K562 (cell line): ENCODE data around the gene UNC119B.

Experiments used
- FOXK2 ChIP-seq, 2 experiments: fragments of 450-650 bp; IDR thresholded peaks in 1 of 2; conservative IDR thresholded peaks in 1 of 2; 2 replicates each; pipeline ENCODE4 v1.6.1; 2016; ENCODE audit warnings: low read depth in 2 of 2, mild to moderate bottlenecking in 1 of 2
- POLR2A ChIP-seq: fragments of 450-650 bp; conservative IDR thresholded peaks from 2 replicates; pipeline ENCODE4 v1.6.1; 2016
- RFX1 ChIP-seq: fragments of 450-650 bp; IDR thresholded peaks from 2 replicates; pipeline ENCODE4 v1.6.1; 2016; ENCODE audit warnings: mild to moderate bottlenecking, moderate library complexity
- YY1 ChIP-seq, 3 experiments: IDR thresholded peaks; 2 replicates each; pipeline ENCODE4 v1.6.1; 2011; ENCODE audit warnings: low read length in 2 of 3, mild to moderate bottlenecking in 2 of 3, moderate library complexity in 2 of 3, borderline replicate concordance in 1 of 3, control low read depth in 1 of 3, low read depth in 1 of 3; ENCODE audit not compliant: insufficient read depth in 3 of 3, insufficient replicate concordance in 2 of 3, control insufficient read depth in 1 of 3, insufficient read length in 1 of 3; ENCODE audit errors: extremely low read depth in 1 of 3
- ZBTB40 ChIP-seq, 2 experiments: fragments of 450-650 bp in 1 of 2; sonication (generic) in 1 of 2; formaldehyde crosslinking in 1 of 2; IDR thresholded peaks; 2 replicates each; pipeline versions ENCODE4 v1.7.1 to v1.9.0; 2016 to 2022; ENCODE audit warnings: inconsistent platforms in 1 of 2, mild to moderate bottlenecking in 1 of 2, missing genetic modification reagents in 1 of 2
- ZFP30 ChIP-seq: fragments of 250-450 bp; sonication (Bioruptor Pico); IDR thresholded peaks from 2 replicates; pipeline ENCODE4 v1.8.0; 2022; ENCODE audit warnings: moderate library complexity, mild to moderate bottlenecking, inconsistent platforms, borderline replicate concordance
- ZNF253 ChIP-seq: fragments of 250-450 bp; sonication (Bioruptor Pico); conservative IDR thresholded peaks from 2 replicates; pipeline ENCODE4 v1.6.1; 2021; ENCODE audit warnings: mild to moderate bottlenecking

DNA sequence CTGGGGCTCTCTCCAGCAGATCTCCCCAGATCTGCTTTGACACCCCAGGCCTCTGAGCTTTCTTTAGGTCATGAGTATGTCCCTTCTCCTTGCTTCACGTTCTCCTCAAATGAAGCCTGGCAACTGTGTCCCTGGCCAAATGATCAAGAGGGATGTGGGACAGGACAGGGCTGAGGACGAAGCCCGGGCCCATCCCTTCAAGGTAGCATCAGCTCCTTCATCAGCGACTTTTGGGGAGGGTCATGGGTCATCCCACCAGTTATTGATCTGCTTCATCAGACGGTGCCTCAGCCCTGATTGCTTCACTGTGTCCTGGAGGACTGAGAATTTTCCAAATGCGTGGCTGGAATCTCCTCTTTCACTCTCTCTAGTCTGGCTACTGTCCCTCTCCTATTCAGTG is 47.7 kb downstream of the UNC119B start:
- no peak for TF ChIP-seq FOXK2 (conservative IDR thresholded peaks at IDR 0.05 in 1 of 2, IDR thresholded peaks at IDR 0.05 in 1 of 2; ENCODE audit: low read depth in 2 of 2)
- TF ChIP-seq ZBTB40 (IDR thresholded peaks at IDR 0.05): no peak
- TF ChIP-seq ZBTB40 (CRISPR knock-in tag; IDR thresholded peaks at IDR 0.05): no peak
- TF ChIP-seq YY1 (IDR thresholded peaks at IDR 0.05; ENCODE audit: borderline replicate concordance in 1 of 3, control insufficient read depth in 1 of 3, extremely low read depth in 1 of 3, insufficient read depth in 3 of 3, insufficient read length in 1 of 3, insufficient replicate concordance in 2 of 3, low read depth in 1 of 3, low read length in 2 of 3): no peak
- no peak; the same call in 1 of the 2 replicates for TF ChIP-seq POLR2A
- no peak for TF ChIP-seq RFX1
- TF ChIP-seq ZNF253 (CRISPR knock-in tag): no peak
- TF ChIP-seq ZFP30: no peak
